BLaER1 (cell line): ENCODE data around the gene PHETA2.
"Not testable (repeated sequence)": the region's sequence is repeated elsewhere in the genome, so short reads cannot be mapped to it uniquely, and the experiment has no call there.

Source experiments
- H3K27ac ChIP-seq: shearing (Covaris generic); formaldehyde crosslinking; 2 replicates; pipeline ENCODE4 v1.8.1; 2022
- H3K27me3 ChIP-seq: shearing (Covaris generic); formaldehyde crosslinking; 2 replicates; pipeline ENCODE4 v1.8.1; 2022
- H3K36me3 ChIP-seq: shearing (Covaris generic); formaldehyde crosslinking; 2 replicates; pipeline ENCODE4 v1.8.1; 2022
- H3K4me1 ChIP-seq: shearing (Covaris generic); formaldehyde crosslinking; 2 replicates; pipeline ENCODE4 v1.8.1; 2022
- H3K4me2 ChIP-seq: shearing (Covaris generic); formaldehyde crosslinking; 2 replicates; pipeline ENCODE4 v1.8.1; 2022
- H3K4me3 ChIP-seq: shearing (Covaris generic); formaldehyde crosslinking; 2 replicates; pipeline ENCODE4 v1.8.1; 2022
- H3K9ac ChIP-seq: shearing (Covaris generic); formaldehyde crosslinking; 2 replicates; pipeline ENCODE4 v1.8.1; 2022
- H3K9me3 ChIP-seq: shearing (Covaris generic); formaldehyde crosslinking; 2 replicates; pipeline ENCODE4 v1.8.1; 2022
- H4K20me1 ChIP-seq: shearing (Covaris generic); formaldehyde crosslinking; 2 replicates; pipeline ENCODE4 v1.8.1; 2022
- Cebpa-rat ChIP-seq: shearing (Covaris generic); IDR thresholded peaks from 2 replicates; pipeline ENCODE4 v1.8.1; 2022

Gene PHETA2

GRCh38 chr22:42127606-42128005 is 53.6 kb downstream of the PHETA2 start:
- TF ChIP-seq Cebpa-rat = no peak
- Histone ChIP-seq H3K4me3 (no peak overlapping the region), H3K27ac (no peak overlapping the region), H3K4me2 (no peak overlapping the region), H3K36me3 (no peaks in the 10 kb centered on the region), H3K9ac (no peak overlapping the region), H3K9me3 (no peaks in the 10 kb centered on the region), H3K27me3 (no peaks in the 10 kb centered on the region), H3K4me1 (peaks cover 9% of the 10 kb centered on the region), H4K20me1 (no peaks in the 10 kb centered on the region)

GRCh38 chr22:42128007-42128406 is 54.0 kb downstream of the PHETA2 start:
- H3K27ac ChIP-seq, H3K4me3 ChIP-seq, H4K20me1 ChIP-seq, H3K36me3 ChIP-seq, H3K4me1 ChIP-seq, H3K9ac ChIP-seq, H3K4me2 ChIP-seq, H3K9me3 ChIP-seq, H3K27me3 ChIP-seq: not testable (repeated sequence)
